Measurements from ENCODE around the gene INTS4.

GRCh38 chr11:78037825-78038620 lies 43.6 kb upstream of the INTS4 start:
- TF ChIP-seq PAX5 (IDR thresholded peaks at IDR 0.05; ENCODE audit: borderline replicate concordance, low read depth, low read length) (no peak), USF2 (IDR thresholded peaks at IDR 0.05; ENCODE audit: borderline replicate concordance, low read depth, low read length) (no peak), GATAD2B (conservative IDR thresholded peaks at IDR 0.05; ENCODE audit: low read depth) (no peak), ETV6 (conservative IDR thresholded peaks at IDR 0.05 in 1 of 2, IDR thresholded peaks at IDR 0.05 in 1 of 2; ENCODE audit: borderline replicate concordance in 1 of 2, low read depth in 1 of 2) (no peak), BHLHE40 (IDR thresholded peaks at IDR 0.05; ENCODE audit: borderline replicate concordance in 1 of 2, low read depth in 2 of 2, low read length in 1 of 2) (no peak), EP300 (IDR thresholded peaks at IDR 0.05; ENCODE audit: borderline replicate concordance in 1 of 2, control insufficient read depth in 1 of 2, low read depth in 2 of 2, low read length in 2 of 2) (no peak), CHD2 (IDR thresholded peaks at IDR 0.05; ENCODE audit: borderline replicate concordance, low read depth, low read length) (no peak)

All from GM12878 (cell line).